ENCODE results near the gene LHPP.

The LHPP gene

DNA sequence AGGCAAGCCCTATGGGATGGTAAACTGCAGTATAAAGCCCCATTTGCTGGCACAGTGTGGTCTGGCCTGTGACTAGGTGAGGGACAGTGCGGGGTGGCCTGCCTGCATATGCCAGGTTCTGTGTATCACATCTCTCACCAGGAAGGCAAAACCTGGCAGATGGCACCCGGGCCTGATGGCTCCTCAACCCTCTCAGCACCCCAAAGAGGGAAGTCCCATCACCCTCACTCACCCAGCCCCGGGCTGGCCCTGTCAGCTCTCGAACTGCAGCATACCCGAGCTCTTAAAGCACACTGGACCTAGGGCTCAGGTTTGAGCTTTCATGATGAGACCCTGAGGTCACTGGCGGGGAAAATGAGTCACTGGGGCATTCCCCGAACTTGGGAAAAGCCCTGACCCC is 130.5 kb downstream of the LHPP start:
- no peak for DNase-seq (ENCODE audit: low spot score)

DNA sequence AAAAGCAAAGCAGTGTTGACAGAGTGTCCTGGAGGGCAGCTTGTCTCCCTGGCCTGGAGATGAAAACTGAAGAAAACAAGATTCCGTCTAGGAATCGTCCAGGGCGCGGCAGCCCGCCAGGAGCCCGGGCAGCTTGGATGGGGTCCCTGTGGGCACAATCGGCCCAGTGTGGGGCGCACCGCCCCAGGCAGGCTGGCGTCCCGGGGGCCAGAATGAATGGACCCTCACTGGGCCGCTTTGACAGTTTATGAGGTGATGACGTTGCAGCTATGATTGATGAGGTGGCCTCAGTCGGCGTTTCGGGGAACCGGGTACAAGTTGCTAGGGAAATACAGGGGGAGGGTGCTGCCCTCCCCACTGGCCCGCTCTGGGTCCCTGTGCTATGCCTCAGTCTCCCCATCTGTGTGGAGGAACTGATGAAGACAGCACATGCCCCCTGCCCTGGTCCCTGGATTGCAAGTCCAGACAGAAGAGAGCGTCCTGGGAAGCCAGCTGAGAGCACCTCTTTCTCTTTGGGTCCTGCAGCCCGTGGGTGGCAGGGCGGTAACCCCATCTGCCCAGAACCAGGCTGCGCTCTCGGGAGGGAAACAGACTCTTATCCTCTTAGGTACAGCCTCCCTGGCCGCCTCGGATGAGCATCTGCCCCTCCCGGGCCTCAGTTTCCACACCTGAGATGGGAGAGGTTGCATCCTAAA is 131.3 kb downstream of the LHPP start:
- in situ Hi-C loops (cut with MboI; ENCODE audit: low pct_unique_long_range_greater_than_20kb, low sequenced_read_pairs, unreplicated experiment) = no loop called here
- DNase-seq (ENCODE audit: low spot score) = no peak
- TF ChIP-seq, protein P1, sequence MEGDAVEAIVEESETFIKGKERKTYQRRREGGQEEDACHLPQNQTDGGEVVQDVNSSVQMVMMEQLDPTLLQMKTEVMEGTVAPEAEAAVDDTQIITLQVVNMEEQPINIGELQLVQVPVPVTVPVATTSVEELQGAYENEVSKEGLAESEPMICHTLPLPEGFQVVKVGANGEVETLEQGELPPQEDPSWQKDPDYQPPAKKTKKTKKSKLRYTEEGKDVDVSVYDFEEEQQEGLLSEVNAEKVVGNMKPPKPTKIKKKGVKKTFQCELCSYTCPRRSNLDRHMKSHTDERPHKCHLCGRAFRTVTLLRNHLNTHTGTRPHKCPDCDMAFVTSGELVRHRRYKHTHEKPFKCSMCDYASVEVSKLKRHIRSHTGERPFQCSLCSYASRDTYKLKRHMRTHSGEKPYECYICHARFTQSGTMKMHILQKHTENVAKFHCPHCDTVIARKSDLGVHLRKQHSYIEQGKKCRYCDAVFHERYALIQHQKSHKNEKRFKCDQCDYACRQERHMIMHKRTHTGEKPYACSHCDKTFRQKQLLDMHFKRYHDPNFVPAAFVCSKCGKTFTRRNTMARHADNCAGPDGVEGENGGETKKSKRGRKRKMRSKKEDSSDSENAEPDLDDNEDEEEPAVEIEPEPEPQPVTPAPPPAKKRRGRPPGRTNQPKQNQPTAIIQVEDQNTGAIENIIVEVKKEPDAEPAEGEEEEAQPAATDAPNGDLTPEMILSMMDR (IDR thresholded peaks at IDR 0.05; ENCODE audit: extremely low read depth, insufficient read depth, missing control alignments) = no peak

More for the DNA sequence above, 130.5 kb downstream of the LHPP start:
- in situ Hi-C loops (cut with MboI; ENCODE audit: low pct_unique_long_range_greater_than_20kb, low sequenced_read_pairs, unreplicated experiment) = no loop called here
- TF ChIP-seq, protein P1 (IDR thresholded peaks at IDR 0.05; ENCODE audit: extremely low read depth, insufficient read depth, missing control alignments) = no peak

DNA sequence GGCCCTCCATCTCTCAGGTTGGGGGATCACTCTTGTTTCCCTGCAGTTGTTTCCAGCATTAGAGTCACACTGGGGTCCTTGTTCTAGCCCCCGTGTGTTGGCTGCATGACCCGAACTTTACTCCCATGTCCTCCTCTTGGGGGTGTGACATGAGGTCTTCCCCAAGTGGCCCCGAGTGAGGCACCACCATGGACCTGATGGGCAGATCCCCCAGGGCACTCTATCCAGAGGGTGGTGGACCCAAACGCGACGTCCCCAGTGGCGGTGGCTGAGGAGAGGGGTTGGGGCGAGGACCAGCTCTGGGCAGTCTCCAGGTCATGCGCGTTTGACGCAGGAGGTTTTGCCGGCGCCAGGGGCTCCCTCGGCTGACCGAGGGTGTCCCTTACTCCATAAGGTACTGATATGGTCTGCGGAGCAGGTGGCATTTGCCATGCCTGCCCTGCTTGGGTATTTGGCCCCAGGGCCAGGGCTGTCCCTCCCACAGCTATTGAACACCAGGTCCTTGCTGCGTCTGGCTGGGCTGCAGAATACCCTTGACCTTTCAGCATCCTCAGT is 131.9 kb downstream of the LHPP start:
- TF ChIP-seq, protein P1 (IDR thresholded peaks at IDR 0.05; ENCODE audit: extremely low read depth, insufficient read depth, missing control alignments) = no peak
- in situ Hi-C loops (cut with MboI; ENCODE audit: low pct_unique_long_range_greater_than_20kb, low sequenced_read_pairs, unreplicated experiment) = no loop called here
- DNase-seq (ENCODE audit: low spot score) = no peak

DNA sequence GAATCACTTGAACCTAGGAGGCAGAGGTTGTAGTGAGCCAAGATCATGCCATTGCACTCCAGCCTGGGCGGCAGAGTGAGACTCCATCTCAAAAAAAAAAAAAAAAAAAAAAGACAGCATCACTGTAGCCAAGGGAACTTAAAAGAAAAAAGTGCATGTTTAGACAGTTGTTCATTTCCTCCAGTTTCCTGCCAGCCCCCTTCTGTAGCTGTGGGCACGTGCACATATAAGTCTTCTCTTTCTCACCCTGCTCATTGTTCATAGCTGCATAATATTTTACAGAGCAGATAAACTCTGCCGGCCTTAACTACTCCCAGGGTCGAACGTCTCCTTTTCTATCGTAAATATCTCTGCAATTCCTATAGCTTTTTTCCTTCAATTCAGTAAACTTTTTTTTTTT is 132.6 kb downstream of the LHPP start:
- in situ Hi-C loops (cut with MboI; ENCODE audit: low pct_unique_long_range_greater_than_20kb, low sequenced_read_pairs, unreplicated experiment) = no loop called here
- DNase-seq (ENCODE audit: low spot score) = no peak
- TF ChIP-seq, protein P1 (IDR thresholded peaks at IDR 0.05; ENCODE audit: extremely low read depth, insufficient read depth, missing control alignments) = no peak

DNA sequence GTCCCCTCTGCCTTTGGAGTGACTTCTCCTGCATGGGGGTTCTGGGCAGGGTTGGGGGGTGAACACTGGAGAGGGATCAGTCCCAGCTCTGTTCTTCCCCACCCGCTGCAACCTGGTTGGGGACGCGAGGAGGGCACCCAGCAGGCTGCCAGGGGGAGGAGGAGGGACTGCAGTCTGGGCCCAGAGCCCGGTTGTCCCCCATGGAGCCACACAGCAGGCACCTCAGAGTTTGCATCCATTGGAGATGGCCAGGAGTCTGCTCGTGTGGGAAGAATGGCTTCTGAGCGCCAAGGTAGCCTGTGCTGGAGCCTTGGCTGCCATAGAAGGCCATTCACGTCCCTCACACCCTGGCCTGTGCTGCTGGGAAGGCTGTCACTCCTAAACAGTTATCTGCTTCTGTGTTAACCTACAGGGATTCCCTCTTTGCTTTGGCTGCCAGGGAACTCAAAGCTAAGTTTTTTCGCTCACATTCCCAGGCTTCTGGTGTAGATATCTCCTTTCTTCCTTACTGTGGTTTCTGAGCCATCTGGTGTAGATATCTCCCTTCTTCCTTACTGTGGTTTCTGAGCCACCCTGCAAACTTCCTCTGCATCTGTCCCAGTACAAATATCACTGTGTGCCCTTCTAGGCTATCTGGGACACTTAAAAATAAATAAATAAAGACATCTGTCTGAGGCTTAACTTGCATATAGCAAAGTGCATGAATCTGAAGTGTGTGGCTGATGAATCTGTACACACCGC is 133.7 kb downstream of the LHPP start:
- in situ Hi-C loops (cut with MboI; ENCODE audit: low pct_unique_long_range_greater_than_20kb, low sequenced_read_pairs, unreplicated experiment) = no loop called here
- TF ChIP-seq, protein P1 (IDR thresholded peaks at IDR 0.05; ENCODE audit: extremely low read depth, insufficient read depth, missing control alignments) = no peak
- DNase-seq (ENCODE audit: low spot score) = no peak

DNA sequence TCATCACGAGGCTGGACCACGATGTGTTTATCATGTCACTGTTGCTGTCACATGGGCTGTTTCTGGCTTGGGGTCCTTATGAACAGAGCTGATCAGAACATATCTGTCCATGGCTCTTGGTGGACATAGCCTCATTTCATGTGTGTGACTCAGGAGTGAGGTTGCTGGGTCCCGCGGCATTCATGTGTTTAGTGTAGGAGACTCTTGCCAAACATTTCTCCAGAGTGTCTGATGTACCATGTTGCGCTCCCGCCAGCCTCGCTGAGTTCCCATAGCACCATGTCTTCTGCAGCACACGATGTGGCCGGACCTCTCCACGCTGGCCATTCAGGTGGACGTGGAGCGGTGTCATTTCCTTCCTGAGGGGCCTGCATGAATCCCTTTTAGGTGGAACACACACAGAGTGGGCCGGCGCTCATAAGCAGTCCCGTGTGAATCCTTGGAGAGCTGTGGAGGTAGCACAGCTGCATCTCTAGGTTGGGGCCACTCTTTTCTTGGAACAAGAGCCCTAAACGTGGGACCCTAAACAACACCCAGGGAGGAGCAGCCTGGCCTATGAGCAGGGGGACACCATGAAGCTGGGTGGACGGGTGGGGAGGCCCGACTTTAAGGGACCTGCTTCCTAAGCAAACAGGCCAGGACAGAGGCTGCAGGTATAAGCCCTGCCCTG is 134.6 kb downstream of the LHPP start:
- no peak for DNase-seq (ENCODE audit: low spot score)
- in situ Hi-C loops (cut with MboI; ENCODE audit: low pct_unique_long_range_greater_than_20kb, low sequenced_read_pairs, unreplicated experiment) = no loop called here
- TF ChIP-seq, protein P1 (IDR thresholded peaks at IDR 0.05; ENCODE audit: extremely low read depth, insufficient read depth, missing control alignments) = no peak

Measured in GM13977 (cell line).